HepG2 (cell line): ENCODE data around the gene GSK3A. TPM values are rescaled to one million over a fixed set of nuclear protein-coding genes. Genes with fewer than 3 reads are reported as not detected.

Source experiments
- ATAC-seq: fragments of 200-7000 bp; cut with Tn5 transposase; 3 replicates; pipeline ENCODE4 v1.9.1; 2020; ENCODE audit warnings: mild to moderate bottlenecking, moderate library complexity
- BruUV-seq: library from RNA; stranded (reverse); fragments of 400-500 nt; replicated peaks from 2 replicates; lab custom pipeline; 2021; lab: Mats Ljungman, UMichigan
- CTCF ChIA-PET: fragments of 300-600 bp; formaldehyde crosslinking; extraction: SDS; loops from one replicate; lab custom pipeline; 2021; ENCODE audit warnings: low total read pairs, inconsistent platforms, low intra/inter-chr PET ratio; lab: Yijun Ruan, JAX
- POLR2A ChIA-PET: fragments of 350-600 bp; sonication (Branson Sonifier 250); formaldehyde crosslinking; loops from one replicate; lab custom pipeline; 2020; ENCODE audit warnings: antibody characterized with exemption, inconsistent platforms; lab: Yijun Ruan, JAX
- DNase-seq: peaks from one replicate; pipeline ENCODE4 v3.0.0-alpha.2; 2015; ENCODE audit warnings: low spot score
- FAIRE-seq: peaks from 3 replicates; lab custom pipeline; 2011; peaks lifted over from hg19 to GRCh38; lab: Jason Lieb, UNC
- H2AFZ ChIP-seq: one replicate; pipeline ENCODE4 v1.6.1; 2011; ENCODE audit warnings: low read length, inconsistent platforms
- H3K27ac ChIP-seq: fragments of 300-600 bp; 3 replicates; pipeline ENCODE4 v1.8.0; 2011; ENCODE audit warnings: mixed run types, mild to moderate bottlenecking, mixed read lengths, low read length, inconsistent platforms; ENCODE audit not compliant: insufficient read depth; ENCODE audit errors: extremely low read length
- H3K27me3 ChIP-seq, 2 experiments: fragments of 200-600 bp in 1 of 2; 2 replicates in 1 of 2; 3 replicates in 1 of 2; pipeline versions ENCODE4 v1.6.0 to v1.8.0; 2011; ENCODE audit warnings: low read length in 2 of 2, mild to moderate bottlenecking in 2 of 2, moderate library complexity in 2 of 2, inconsistent platforms in 1 of 2; ENCODE audit not compliant: insufficient read depth in 2 of 2, control insufficient read depth in 1 of 2
- H3K36me3 ChIP-seq, 2 experiments: fragments of 200-600 bp in 1 of 2; replicated peaks in 1 of 2; 2 replicates in 1 of 2; 3 replicates in 1 of 2; pipeline versions ENCODE4 v1.5.1 to v1.8.0; 2011; ENCODE audit warnings: low read length in 2 of 2, inconsistent platforms in 1 of 2; ENCODE audit not compliant: insufficient read depth in 2 of 2, control insufficient read depth in 1 of 2
- H3K4me1 ChIP-seq: 2 replicates; pipeline ENCODE4 v1.5.1; 2012; ENCODE audit warnings: low read length, inconsistent platforms; ENCODE audit not compliant: insufficient read depth
- H3K4me2 ChIP-seq: 2 replicates; pipeline ENCODE4 v1.6.0; 2011; ENCODE audit warnings: low read depth, low read length, inconsistent platforms
- H3K4me3 ChIP-seq, 3 experiments: fragments of 200-600 bp in 1 of 3; sonication (generic), shearing (Covaris generic) in 1 of 3; replicated peaks in 1 of 3; 2 replicates each; pipeline ENCODE4 v1.5.1; 2011 to 2016; ENCODE audit warnings: low read length in 3 of 3, inconsistent platforms in 2 of 3, low read depth in 2 of 3, mild to moderate bottlenecking in 2 of 3, control low read depth in 1 of 3, mixed read lengths in 1 of 3; ENCODE audit not compliant: insufficient read depth in 1 of 3
- H3K79me2 ChIP-seq: one replicate; pipeline ENCODE4 v1.6.1; 2011; ENCODE audit warnings: low read length, inconsistent platforms; ENCODE audit not compliant: insufficient read depth
- H3K9ac ChIP-seq: 2 replicates; pipeline ENCODE4 v1.6.0; 2011; ENCODE audit warnings: mild to moderate bottlenecking, low read depth, low read length, inconsistent platforms; ENCODE audit not compliant: insufficient read depth
- H3K9me3 ChIP-seq: 2 replicates; pipeline ENCODE4 v1.5.1; 2012; ENCODE audit warnings: mild to moderate bottlenecking, low read length
- H4K20me1 ChIP-seq: 2 replicates; pipeline ENCODE4 v1.6.0; 2011; ENCODE audit warnings: inconsistent platforms, mild to moderate bottlenecking, low read length, moderate library complexity; ENCODE audit not compliant: insufficient read depth
- FOXO1 ChIP-seq: sonication (generic); formaldehyde crosslinking; IDR thresholded peaks from 2 replicates; pipeline ENCODE4 v1.4.0; 2020; ENCODE audit warnings: missing genetic modification reagents
- KLF9 ChIP-seq: IDR thresholded peaks from 2 replicates; pipeline ENCODE4 v1.6.1; 2016; ENCODE audit warnings: low read depth
- MAFF ChIP-seq: IDR thresholded peaks from 2 replicates; pipeline ENCODE4 v1.6.1; 2011; ENCODE audit warnings: low read depth, low read length, improper control_type of control experiment
- MAFK ChIP-seq, 2 experiments: IDR thresholded peaks in 1 of 2; conservative IDR thresholded peaks in 1 of 2; 2 replicates each; pipeline ENCODE4 v1.6.1; 2011; ENCODE audit warnings: improper control_type of control experiment in 2 of 2, low read length in 2 of 2
- NFE2L1 ChIP-seq: sonication (generic); formaldehyde crosslinking; IDR thresholded peaks from 2 replicates; pipeline ENCODE4 v1.4.0; 2020; ENCODE audit warnings: missing genetic modification reagents, mild to moderate bottlenecking, borderline replicate concordance
- RFXAP ChIP-seq: sonication (generic); formaldehyde crosslinking; IDR thresholded peaks from 2 replicates; pipeline ENCODE4 v1.4.0; 2020; ENCODE audit warnings: missing genetic modification reagents, borderline replicate concordance
- SAP130 ChIP-seq: IDR thresholded peaks from 2 replicates; pipeline ENCODE4 v1.6.1; 2016; ENCODE audit warnings: low read depth
- TFE3 ChIP-seq: IDR thresholded peaks from 2 replicates; pipeline ENCODE4 v1.6.1; 2016
- TRAFD1 ChIP-seq: sonication (generic); formaldehyde crosslinking; IDR thresholded peaks from 2 replicates; pipeline ENCODE4 v1.5.1; 2020; ENCODE audit warnings: missing genetic modification reagents, mild to moderate bottlenecking, borderline replicate concordance
- ZNF44 ChIP-seq: sonication (generic); formaldehyde crosslinking; IDR thresholded peaks from 2 replicates; pipeline ENCODE4 v1.5.1; 2020; ENCODE audit warnings: mild to moderate bottlenecking, missing genetic modification reagents
- ZNF577 ChIP-seq: sonication (generic); formaldehyde crosslinking; IDR thresholded peaks from 2 replicates; pipeline ENCODE4 v1.4.0; 2020; ENCODE audit warnings: mild to moderate bottlenecking, low read depth, missing genetic modification reagents, borderline replicate concordance
- ZNF616 ChIP-seq: sonication (generic); formaldehyde crosslinking; IDR thresholded peaks from 2 replicates; pipeline ENCODE4 v1.5.0; 2020; ENCODE audit warnings: low read depth, mild to moderate bottlenecking, missing genetic modification reagents
- WGBS: methylation state at CpG from one replicate; pipeline ENCODE4 v1.1.6; 2017; ENCODE audit warnings: low lambda C conversion rate; 5-methylcytosine and 5-hydroxymethylcytosine counted together
- in situ Hi-C: cut with HindIII; loops from 2 replicates; pipeline ENCODE4 v1.10.0; 2017; ENCODE audit warnings: low pct_unique_long_range_greater_than_20kb; ENCODE audit not compliant: extremely low pct_ligation_motif_present
- intact Hi-C: fragments of 100-400 bp; cut with micrococcal nuclease; formaldehyde crosslinking; loops from one replicate; pipeline ENCODE4 v1.10.0; 2022; ENCODE audit not compliant: unreplicated experiment
- polyA plus RNA-seq, 8 experiments: library from polyadenylated mRNA; depleted of rRNA in 3 of 8; stranded (reverse) in 7 of 8; unstranded in 1 of 8; fragments of >200 nt; fragmentation: Illumina TruSeq in 4 of 8; extraction: Trizol in 4 of 8; gene quantifications; 2 replicates each; pipeline versions ENCODE4 v1.2.1 to v1.2.3, GENCODE V29; 2011 to 2016; ENCODE audit warnings: low read depth in 4 of 8, missing spikeins in 1 of 8, mixed read lengths in 1 of 8; ENCODE audit not compliant: insufficient read depth in 1 of 8
- total RNA-seq, 5 experiments: library from RNA; depleted of rRNA; stranded (reverse); fragments of >200 nt; fragmentation: Illumina TruSeq; extraction: Trizol; gene quantifications; 2 replicates each; pipeline ENCODE4 v1.2.3, GENCODE V29; 2016; ENCODE audit warnings: low read depth in 1 of 5
- TF ChIP-seq, protein P1 (sequence below): sonication (generic); formaldehyde crosslinking; IDR thresholded peaks from 2 replicates; pipeline ENCODE4 v1.8.0; 2022; ENCODE audit warnings: mild to moderate bottlenecking, missing genetic modification reagents; ENCODE audit not compliant: insufficient replicate concordance
- TF ChIP-seq, protein P2 (sequence below): sonication (generic); formaldehyde crosslinking; IDR thresholded peaks from 2 replicates; pipeline ENCODE4 v1.5.1; 2020; ENCODE audit warnings: mild to moderate bottlenecking, missing genetic modification reagents, moderate library complexity

The GSK3A gene
- total and polyA plus RNA-seq, 2 of the 13 experiments (the other 11 are each of a cell fraction or from before 2014, with no cell fraction given): 16.9 to 52.5 TPM

DNA sequence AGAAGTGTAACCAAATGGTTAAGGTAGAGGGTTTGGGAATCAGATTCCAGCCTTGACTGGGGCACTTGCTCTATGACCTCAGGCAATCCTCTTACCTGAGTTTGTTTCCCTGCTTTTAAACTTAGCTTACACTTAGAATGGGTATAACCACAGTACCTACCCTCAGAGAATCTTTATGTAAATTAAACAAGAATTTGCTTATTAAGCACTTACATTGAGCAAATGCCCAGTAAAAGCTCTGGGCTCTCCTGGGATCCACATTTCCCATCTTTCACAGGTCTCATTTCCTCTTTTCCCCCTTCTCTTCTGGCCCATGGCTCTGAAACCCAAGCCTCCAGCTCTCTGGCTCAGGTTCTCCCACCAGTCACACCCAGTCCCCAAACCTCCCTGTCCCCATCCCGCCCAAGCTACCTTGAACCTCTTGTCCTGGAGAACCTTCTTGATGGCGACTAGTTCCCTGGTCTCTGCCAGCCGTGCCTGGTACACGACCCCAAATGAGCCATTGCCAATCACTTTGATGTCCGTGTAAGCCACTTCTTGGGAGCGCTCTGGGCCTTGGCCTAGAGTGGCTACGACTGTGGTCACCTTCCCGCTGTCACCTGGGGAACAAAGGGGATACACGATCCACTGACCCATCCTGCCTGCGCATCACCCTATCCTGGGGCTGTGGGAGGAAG lies 2.7 kb downstream of the GSK3A start:
- no peaks in the 10 kb centered on the region for H4K20me1 ChIP-seq
- CTCF ChIA-PET: no interaction called here
- intact Hi-C loops (no loop called here), in situ Hi-C loops (no loop called here)
- no peak for DNase-seq
- H3K9me3 ChIP-seq: no peaks in the 10 kb centered on the region
- H3K4me3 ChIP-seq: no peak overlapping the region
- H3K9ac ChIP-seq: no peak overlapping the region
- WGBS: 96% methylated on average over 9 of the region's 10 CpGs
- no peak for FAIRE-seq
- ATAC-seq: no peak
- peaks cover 20% of the 10 kb centered on the region for H3K79me2 ChIP-seq
- no TSS peak for BruUV-seq
- no peak overlapping the region for H3K4me2 ChIP-seq
- peaks cover 21% of the 10 kb centered on the region for H3K4me1 ChIP-seq
- no peak overlapping the region for H3K27ac ChIP-seq
- peaks cover 9 to 38% of the 10 kb centered on the region in 2 experiments; a peak in 4 of 5 replicates for H3K36me3 ChIP-seq
- H3K27me3 ChIP-seq: no peaks in the 10 kb centered on the region; a peak in 1 of 5 replicates
- H2AFZ ChIP-seq: no peak overlapping the region
- POLR2A ChIA-PET: interaction anchor here (1.0 to 1.2 kb wide), 2 partner anchors 11 to 20 kb away, joined by 3 to 4 read pairs; partner anchors contain the start of gene ZNF526
- peak; percentile 55 for TF ChIP-seq MAFF
- TF ChIP-seq MAFK (conservative IDR thresholded peaks at IDR 0.05 in 1 of 2, IDR thresholded peaks at IDR 0.05 in 1 of 2; ENCODE audit: low read length in 2 of 2): peak; percentile 47 to 65; a peak in 3 of 4 replicates
- TF ChIP-seq TFE3: no peak
- no peak for TF ChIP-seq TRAFD1
- TF ChIP-seq SAP130 (CRISPR knock-in tag): no peak
- TF ChIP-seq RFXAP (CRISPR knock-in tag): no peak
- TF ChIP-seq, protein P1, sequence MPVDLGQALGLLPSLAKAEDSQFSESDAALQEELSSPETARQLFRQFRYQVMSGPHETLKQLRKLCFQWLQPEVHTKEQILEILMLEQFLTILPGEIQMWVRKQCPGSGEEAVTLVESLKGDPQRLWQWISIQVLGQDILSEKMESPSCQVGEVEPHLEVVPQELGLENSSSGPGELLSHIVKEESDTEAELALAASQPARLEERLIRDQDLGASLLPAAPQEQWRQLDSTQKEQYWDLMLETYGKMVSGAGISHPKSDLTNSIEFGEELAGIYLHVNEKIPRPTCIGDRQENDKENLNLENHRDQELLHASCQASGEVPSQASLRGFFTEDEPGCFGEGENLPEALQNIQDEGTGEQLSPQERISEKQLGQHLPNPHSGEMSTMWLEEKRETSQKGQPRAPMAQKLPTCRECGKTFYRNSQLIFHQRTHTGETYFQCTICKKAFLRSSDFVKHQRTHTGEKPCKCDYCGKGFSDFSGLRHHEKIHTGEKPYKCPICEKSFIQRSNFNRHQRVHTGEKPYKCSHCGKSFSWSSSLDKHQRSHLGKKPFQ (CRISPR knock-in tag): no peak
- TF ChIP-seq KLF9 (CRISPR knock-in tag): no peak
- TF ChIP-seq ZNF577: no peak
- TF ChIP-seq ZNF616: no peak
- TF ChIP-seq ZNF44 (CRISPR knock-in tag): no peak
- no peak for TF ChIP-seq NFE2L1 (CRISPR knock-in tag)
- TF ChIP-seq FOXO1: no peak
- TF ChIP-seq, protein P2, sequence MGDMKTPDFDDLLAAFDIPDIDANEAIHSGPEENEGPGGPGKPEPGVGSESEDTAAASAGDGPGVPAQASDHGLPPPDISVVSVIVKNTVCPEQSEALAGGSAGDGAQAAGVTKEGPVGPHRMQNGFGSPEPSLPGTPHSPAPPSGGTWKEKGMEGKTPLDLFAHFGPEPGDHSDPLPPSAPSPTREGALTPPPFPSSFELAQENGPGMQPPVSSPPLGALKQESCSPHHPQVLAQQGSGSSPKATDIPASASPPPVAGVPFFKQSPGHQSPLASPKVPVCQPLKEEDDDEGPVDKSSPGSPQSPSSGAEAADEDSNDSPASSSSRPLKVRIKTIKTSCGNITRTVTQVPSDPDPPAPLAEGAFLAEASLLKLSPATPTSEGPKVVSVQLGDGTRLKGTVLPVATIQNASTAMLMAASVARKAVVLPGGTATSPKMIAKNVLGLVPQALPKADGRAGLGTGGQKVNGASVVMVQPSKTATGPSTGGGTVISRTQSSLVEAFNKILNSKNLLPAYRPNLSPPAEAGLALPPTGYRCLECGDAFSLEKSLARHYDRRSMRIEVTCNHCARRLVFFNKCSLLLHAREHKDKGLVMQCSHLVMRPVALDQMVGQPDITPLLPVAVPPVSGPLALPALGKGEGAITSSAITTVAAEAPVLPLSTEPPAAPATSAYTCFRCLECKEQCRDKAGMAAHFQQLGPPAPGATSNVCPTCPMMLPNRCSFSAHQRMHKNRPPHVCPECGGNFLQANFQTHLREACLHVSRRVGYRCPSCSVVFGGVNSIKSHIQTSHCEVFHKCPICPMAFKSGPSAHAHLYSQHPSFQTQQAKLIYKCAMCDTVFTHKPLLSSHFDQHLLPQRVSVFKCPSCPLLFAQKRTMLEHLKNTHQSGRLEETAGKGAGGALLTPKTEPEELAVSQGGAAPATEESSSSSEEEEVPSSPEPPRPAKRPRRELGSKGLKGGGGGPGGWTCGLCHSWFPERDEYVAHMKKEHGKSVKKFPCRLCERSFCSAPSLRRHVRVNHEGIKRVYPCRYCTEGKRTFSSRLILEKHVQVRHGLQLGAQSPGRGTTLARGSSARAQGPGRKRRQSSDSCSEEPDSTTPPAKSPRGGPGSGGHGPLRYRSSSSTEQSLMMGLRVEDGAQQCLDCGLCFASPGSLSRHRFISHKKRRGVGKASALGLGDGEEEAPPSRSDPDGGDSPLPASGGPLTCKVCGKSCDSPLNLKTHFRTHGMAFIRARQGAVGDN: 0 out of 2 replicates have a peak, but pooled peaks have one; percentile 11
